ENCODE results near the gene SYNGR2. TPM values are rescaled to one million over a fixed set of nuclear protein-coding genes. Genes with fewer than 3 reads are reported as not detected.
A peak's percentile ranks its signal among the peaks of the same experiment; 100 is the strongest.

The SYNGR2 gene
- total RNA-seq, 1 donor from 2014 or later, result 41.9 TPM

DNA sequence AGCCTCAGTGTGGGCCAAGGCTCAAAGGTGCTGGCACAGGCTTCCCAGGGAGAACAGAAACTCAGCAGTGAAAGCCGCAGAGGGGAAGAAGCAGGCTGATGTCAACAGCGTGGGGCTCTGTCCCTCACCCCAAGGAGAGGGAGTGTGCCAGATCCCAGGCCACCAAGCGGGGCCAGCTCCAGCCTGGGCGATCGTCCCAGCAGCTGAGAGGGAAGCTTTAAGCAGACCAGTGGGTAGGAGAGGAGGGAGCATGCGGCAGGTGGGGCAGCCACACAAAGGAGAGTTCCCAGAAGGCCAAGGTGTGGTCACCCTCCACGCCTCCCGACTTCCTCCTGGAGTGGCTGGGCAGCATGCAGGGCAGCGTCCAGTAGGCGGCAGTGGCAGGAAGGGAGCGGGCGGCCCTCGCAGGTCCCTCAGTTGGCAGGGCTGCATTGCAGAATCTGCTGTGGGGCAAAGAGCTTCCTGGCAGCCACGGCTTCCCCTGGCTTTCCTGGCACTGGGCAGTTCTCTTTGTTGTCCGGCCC is 6.0 kb downstream of the SYNGR2 start:
- FAIRE-seq (no peak), DNase-seq (ENCODE audit: low read depth) (no peak)
- Histone ChIP-seq H3K36me3 (ENCODE audit: control insufficient read depth, insufficient read depth, low read length) (peaks cover 8% of the 10 kb centered on the region), H3K27me3 (ENCODE audit: control insufficient read depth, insufficient read depth, low read length) (no peaks in the 10 kb centered on the region), H3K4me3 (ENCODE audit: low read depth, low read length) (no peak overlapping the region)
- peak; percentile 49 for TF ChIP-seq CTCF (IDR thresholded peaks at IDR 0.05; ENCODE audit: insufficient read depth, low read length, severe bottlenecking)

- Histone ChIP-seq H3K36me3 (ENCODE audit: control insufficient read depth, insufficient read depth, low read length) (peaks cover 8% of the 10 kb centered on the region), H3K27me3 (ENCODE audit: control insufficient read depth, insufficient read depth, low read length) (no peaks in the 10 kb centered on the region), H3K4me3 (ENCODE audit: low read depth, low read length) (no peak overlapping the region)
- peak; percentile 22 for TF ChIP-seq CTCF (IDR thresholded peaks at IDR 0.05; ENCODE audit: insufficient read depth, low read length, severe bottlenecking)
- FAIRE-seq (no peak), DNase-seq (ENCODE audit: low read depth) (no peak)
Measured at GRCh38 chr17:78174870-78175642, 6.7 kb downstream of the SYNGR2 start.

DNA sequence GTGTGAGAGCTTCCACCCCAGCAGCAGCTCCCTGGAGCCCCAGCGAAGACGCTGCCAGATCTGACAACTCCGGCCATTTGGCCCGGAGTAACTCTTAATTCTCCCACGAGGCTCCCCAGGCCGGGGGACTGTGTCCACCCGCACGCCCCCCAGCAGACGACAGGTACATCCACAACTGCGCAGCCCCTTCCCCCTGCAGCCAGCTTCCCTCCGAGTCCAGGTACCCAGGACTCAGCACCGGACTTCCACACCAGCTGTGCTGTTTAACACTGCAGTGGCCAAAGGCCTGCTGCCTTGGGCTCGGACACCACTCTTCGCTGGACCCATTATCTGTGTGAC is 7.2 kb downstream of the SYNGR2 start:
- DNase-seq (ENCODE audit: low read depth) (no peak), FAIRE-seq (no peak)
- Histone ChIP-seq H3K36me3 (ENCODE audit: control insufficient read depth, insufficient read depth, low read length) (peaks cover 7% of the 10 kb centered on the region), H3K27me3 (ENCODE audit: control insufficient read depth, insufficient read depth, low read length) (no peaks in the 10 kb centered on the region), H3K4me3 (ENCODE audit: low read depth, low read length) (no peak overlapping the region)
- TF ChIP-seq CTCF (IDR thresholded peaks at IDR 0.05; ENCODE audit: insufficient read depth, low read length, severe bottlenecking), result no peak

GRCh38 chr17:78176548-78177025 is 8.2 kb downstream of the SYNGR2 start:
- H3K27me3 ChIP-seq (ENCODE audit: control insufficient read depth, insufficient read depth, low read length), result no peaks in the 10 kb centered on the region
- FAIRE-seq (no peak), DNase-seq (ENCODE audit: low read depth) (peak; percentile 35)
- TF ChIP-seq CTCF (IDR thresholded peaks at IDR 0.05; ENCODE audit: insufficient read depth, low read length, severe bottlenecking), result peak; percentile 99
- H3K4me3 ChIP-seq (ENCODE audit: low read depth, low read length), result no peak overlapping the region
- peaks cover 2% of the 10 kb centered on the region for H3K36me3 ChIP-seq (ENCODE audit: control insufficient read depth, insufficient read depth, low read length)

- no peak for FAIRE-seq
- TF ChIP-seq CTCF (IDR thresholded peaks at IDR 0.05; ENCODE audit: insufficient read depth, low read length, severe bottlenecking), result no peak
- Histone ChIP-seq H3K27me3 (ENCODE audit: control insufficient read depth, insufficient read depth, low read length) (no peaks in the 10 kb centered on the region), H3K4me3 (ENCODE audit: low read depth, low read length) (no peak overlapping the region), H3K36me3 (ENCODE audit: control insufficient read depth, insufficient read depth, low read length) (no peaks in the 10 kb centered on the region)
- peak; percentile 50 for DNase-seq (ENCODE audit: low read depth)
Measured at GRCh38 chr17:78179372-78179771, 11.0 kb downstream of the SYNGR2 start.
